Activated B cell treated with CpG ODN at 0.5 μM for 24 hours (primary cell): ENCODE results near the gene MCF2L. TPM values are rescaled to one million over a fixed set of nuclear protein-coding genes. Genes with fewer than 3 reads are reported as not detected.
"Not testable (repeated sequence)": the region's sequence is repeated elsewhere in the genome, so short reads cannot be mapped to it uniquely, and the experiment has no call there.

Source experiments
- ATAC-seq: fragments of 200-7000 bp; cut with Tn5 transposase; one replicate; pipeline ENCODE4 v1.10.0; 2021; ENCODE audit warnings: low read depth, mild to moderate bottlenecking, moderate library complexity
- CTCF ChIA-PET: fragments of 350-600 bp; sonication (Branson Sonifier 250); formaldehyde crosslinking; loops from one replicate; lab custom pipeline; 2021; ENCODE audit warnings: antibody characterized with exemption; lab: Charles Lee
- POLR2A ChIA-PET: fragments of 350-600 bp; sonication (Branson Sonifier 250); formaldehyde crosslinking; loops from one replicate; lab custom pipeline; 2021; ENCODE audit warnings: antibody characterized with exemption; lab: Charles Lee
- DNase-seq: peaks from one replicate; pipeline ENCODE4 v3.0.0; 2022
- H3K27ac Mint-ChIP-seq: one replicate; pipeline ENCODE4 v1.8.0; 2020; ENCODE audit warnings: mixed read lengths
- H3K27me3 Mint-ChIP-seq: one replicate; pipeline ENCODE4 v1.8.0; 2021; ENCODE audit warnings: mixed read lengths
- H3K36me3 Mint-ChIP-seq: one replicate; pipeline ENCODE4 v1.8.0; 2021; ENCODE audit warnings: low read depth, mixed read lengths
- H3K4me1 Mint-ChIP-seq: one replicate; pipeline ENCODE4 v1.8.0; 2021; ENCODE audit warnings: mixed read lengths
- H3K4me3 Mint-ChIP-seq: one replicate; pipeline ENCODE4 v1.8.0; 2020; ENCODE audit warnings: mild to moderate bottlenecking, mixed read lengths
- H3K9me3 Mint-ChIP-seq: one replicate; pipeline ENCODE4 v1.8.0; 2020; ENCODE audit warnings: mixed read lengths
- CTCF ChIP-seq: fragments of 200-600 bp; IDR thresholded peaks from one replicate; pipeline ENCODE4 v1.8.0; 2022; ENCODE audit warnings: antibody characterized with exemption, mild to moderate bottlenecking
- intact Hi-C: fragments of 100-400 bp; cut with micrococcal nuclease; formaldehyde crosslinking; loops from one replicate; pipeline ENCODE4 v1.15.1; 2024
- total RNA-seq: library from RNA; stranded (reverse); gene quantifications from 2 replicates; pipeline ENCODE4 v1.2.3, GENCODE V29; 2022

MCF2L gene
- total RNA-seq, 1 donor from 2014 or later, result 3.4 TPM

- POLR2A ChIA-PET, result no interaction called here
- peaks cover 23% of the 10 kb centered on the region for H3K27me3 Mint-ChIP-seq
- no peak for TF ChIP-seq CTCF
- ATAC-seq (no peak), DNase-seq (no peak)
- no peaks in the 10 kb centered on the region for H3K9me3 Mint-ChIP-seq
- H3K27ac Mint-ChIP-seq, result no peak overlapping the region
- CTCF ChIA-PET, result interaction anchor here (0.7 to 1.3 kb wide), 2 partner anchors 89 to 454 kb away, joined by 4 read pairs; no protein-coding TSS in a partner anchor
- intact Hi-C loops, result loop anchor here (5.0 to 10.0 kb wide), 3 partner anchors 215 to 1297 kb away; partner anchors contain the start of genes CUL4A, PCID2 and PROZ
- H3K4me3 Mint-ChIP-seq, result no peak overlapping the region
- H3K36me3 Mint-ChIP-seq, result no peaks in the 10 kb centered on the region
- H3K4me1 Mint-ChIP-seq, result peaks cover 6% of the 10 kb centered on the region
These were observed 28.8 kb upstream of the MCF2L start for GRCh38 chr13:112940236-112940635.

GRCh38 chr13:112941349-112941748, 27.7 kb upstream of the MCF2L start:
- intact Hi-C loops, result loop anchor here (5.0 to 10.0 kb wide), 3 partner anchors 213 to 1296 kb away; partner anchors contain the start of genes CUL4A, PCID2 and PROZ
- no peak for TF ChIP-seq CTCF
- ChIA-PET POLR2A (no interaction called here), CTCF (no interaction called here)
- DNase-seq (no peak), ATAC-seq (no peak)
- H3K4me3 Mint-ChIP-seq, result no peak overlapping the region
- H3K27ac Mint-ChIP-seq, result no peak overlapping the region
- peaks cover 25% of the 10 kb centered on the region for H3K27me3 Mint-ChIP-seq
- H3K4me1 Mint-ChIP-seq, result peaks cover 6% of the 10 kb centered on the region
- no peaks in the 10 kb centered on the region for H3K9me3 Mint-ChIP-seq
- no peaks in the 10 kb centered on the region for H3K36me3 Mint-ChIP-seq

- H3K36me3 Mint-ChIP-seq, H3K27ac Mint-ChIP-seq, H3K4me1 Mint-ChIP-seq, H3K9me3 Mint-ChIP-seq, DNase-seq, H3K4me3 Mint-ChIP-seq, POLR2A ChIA-PET, ATAC-seq: not testable (repeated sequence)
- intact Hi-C loops, result loop anchor here (1.0 to 10.0 kb wide), 9 partner anchors 28 to 1296 kb away; partner anchors contain the start of genes CUL4A, LAMP1, MCF2L and PCID2
- H3K27me3 Mint-ChIP-seq, result peaks cover 27% of the 10 kb centered on the region
- CTCF ChIA-PET, result interaction anchor here (1.6 kb wide), 1 partner anchor 453 kb away, joined by 18 read pairs; no protein-coding TSS in a partner anchor
These were observed 27.2 kb upstream of the MCF2L start for GRCh38 chr13:112941765-112942164.

GRCh38 chr13:112942689-112943308, 26.2 kb upstream of the MCF2L start:
- Mint-ChIP-seq H3K9me3 (no peaks in the 10 kb centered on the region), H3K36me3 (no peaks in the 10 kb centered on the region), H3K27me3 (peaks cover 25% of the 10 kb centered on the region), H3K27ac (no peak overlapping the region), H3K4me1 (peaks cover 6% of the 10 kb centered on the region), H3K4me3 (peak overlapping the region; percentile 87)
- TF ChIP-seq CTCF, result peak; percentile 78
- peak; percentile 86 for DNase-seq
- CTCF ChIA-PET, result interaction anchor here (0.7 to 1.6 kb wide), 7 partner anchors 29 to 620 kb away, joined by 3 to 18 read pairs (median 7); partner anchors contain the start of genes CUL4A and PCID2
- POLR2A ChIA-PET, result interaction anchor here (0.8 kb wide), 1 partner anchor 266 kb away, joined by 3 read pairs; the partner anchor contains the start of gene PCID2
- intact Hi-C loops, result loop anchor here (1.0 to 10.0 kb wide), 9 partner anchors 27 to 1295 kb away; partner anchors contain the start of genes CUL4A, LAMP1, MCF2L and PCID2
- ATAC-seq, result peak; percentile 97

GRCh38 chr13:112943309-112944125, 25.5 kb upstream of the MCF2L start:
- CTCF ChIA-PET, result interaction anchor here (0.7 to 1.6 kb wide), 7 partner anchors 28 to 619 kb away, joined by 3 to 18 read pairs (median 7); partner anchors contain the start of genes CUL4A and PCID2
- Mint-ChIP-seq H3K4me3 (peak overlapping the region; percentile 80), H3K9me3 (no peaks in the 10 kb centered on the region), H3K27me3 (peaks cover 26% of the 10 kb centered on the region), H3K4me1 (peaks cover 6% of the 10 kb centered on the region), H3K36me3 (no peaks in the 10 kb centered on the region), H3K27ac (no peak overlapping the region)
- peak; percentile 37 for ATAC-seq
- POLR2A ChIA-PET, result no interaction called here
- peak; percentile 43 for DNase-seq
- intact Hi-C loops, result loop anchor here (2.0 to 10.0 kb wide), 5 partner anchors 49 to 1294 kb away; partner anchors contain the start of genes CUL4A, LAMP1, PCID2 and PROZ
- no peak for TF ChIP-seq CTCF
